ENCODE data around the gene CYB5R2. TPM values are rescaled to one million over a fixed set of nuclear protein-coding genes. Genes with fewer than 3 reads are reported as not detected.

Gene CYB5R2
- polyA plus RNA-seq (ENCODE audit: insufficient read length), result 10.6 TPM

DNA sequence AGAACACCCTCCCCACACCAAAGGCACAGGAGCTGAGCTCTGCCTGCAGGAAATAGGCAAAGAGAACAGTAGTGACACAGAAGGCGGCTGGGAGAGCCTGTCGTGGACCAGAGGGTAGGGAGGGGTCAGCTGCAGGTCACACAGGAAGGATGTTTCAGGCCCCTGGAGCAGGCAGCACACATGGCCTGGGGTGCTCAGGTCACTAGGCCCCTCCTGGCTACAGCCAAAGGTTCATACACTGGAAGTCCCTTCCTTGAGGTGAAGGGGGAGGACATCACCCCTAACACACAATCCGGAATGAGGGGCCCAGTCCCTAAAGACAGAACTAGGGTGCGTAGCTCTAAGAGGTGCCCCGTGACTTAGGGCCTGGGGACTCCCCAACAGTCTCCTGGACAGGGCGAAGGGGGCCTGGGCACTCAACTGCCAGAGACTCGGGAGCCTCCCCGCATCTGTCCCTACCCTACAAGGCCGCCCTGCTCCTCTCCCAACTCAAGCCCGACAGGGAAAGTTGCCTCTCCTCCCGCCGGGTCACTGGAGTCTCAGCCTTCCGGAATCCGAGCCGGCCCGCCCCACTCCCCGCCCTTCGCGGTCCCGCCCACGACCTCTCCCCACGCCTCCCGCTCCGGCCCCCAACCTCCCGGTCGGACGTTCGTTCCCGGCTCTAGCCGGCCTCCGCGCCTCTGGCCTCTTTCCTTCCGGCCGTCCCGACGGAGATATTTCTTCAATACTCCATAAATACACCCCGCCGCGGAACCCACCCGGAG lies at the start of gene CYB5R2:
TSS of gene CYB5R2 (minus strand) at position 541 of the 764 bp plus-strand sequence. CDS start 675 bp downstream, outside the sequence.
- DNase-seq, result peak; percentile 82

GRCh38 chr11:7714786-7715185 lies 41.5 kb upstream of the CYB5R2 start:
- no peak for DNase-seq

GRCh38 chr11:7706377-7706776 lies 33.1 kb upstream of the CYB5R2 start, which contains the start of gene OVCH2:
Gene OVCH2, minus strand, starts transcription at chr11:7706477. Its CDS starts 83 bp downstream, at chr11:7706394.
- DNase-seq, result no peak

GRCh38 chr11:7703740-7704139 lies 30.4 kb upstream of the CYB5R2 start:
- DNase-seq, result no peak

DNA sequence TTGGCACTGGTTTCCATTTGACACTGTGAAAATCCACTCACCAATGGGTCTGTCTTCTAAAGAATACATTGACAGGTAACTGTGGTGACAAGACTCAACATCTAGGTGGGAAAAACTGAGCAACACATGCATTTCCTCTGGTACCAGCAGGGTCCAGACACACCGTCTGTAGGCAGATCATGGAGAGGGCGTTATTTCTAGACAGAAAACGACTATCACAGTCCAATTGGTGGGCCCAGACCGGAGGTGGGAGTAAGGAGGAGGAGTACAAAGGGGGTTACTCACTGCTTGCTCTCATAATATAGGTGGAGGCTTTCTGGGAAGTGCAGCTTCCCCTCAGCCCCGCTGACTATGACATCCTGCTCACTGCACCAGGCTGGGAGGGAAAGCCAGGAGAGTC lies 23.1 kb upstream of the CYB5R2 start:
- no peak for DNase-seq

DNA sequence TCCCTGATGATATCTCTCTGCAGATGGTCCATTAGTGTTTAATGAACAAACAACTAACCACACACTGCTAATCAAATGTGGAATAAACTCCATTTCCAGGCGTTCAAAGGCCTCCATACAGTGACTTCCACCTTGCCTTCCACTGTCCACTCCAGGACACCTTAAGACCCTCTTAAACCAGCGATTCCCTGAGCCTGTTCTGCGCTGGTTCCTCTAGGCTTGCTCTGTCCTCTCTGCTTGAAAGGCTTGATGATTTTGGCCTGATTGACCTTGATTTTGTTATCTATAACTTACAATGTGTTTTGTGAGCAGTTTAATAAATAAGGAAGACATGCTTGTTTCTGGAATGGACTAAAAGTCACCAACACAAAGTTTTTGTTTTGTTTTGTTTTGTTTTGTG lies 20.9 kb upstream of the CYB5R2 start:
- DNase-seq, result no peak

DNA sequence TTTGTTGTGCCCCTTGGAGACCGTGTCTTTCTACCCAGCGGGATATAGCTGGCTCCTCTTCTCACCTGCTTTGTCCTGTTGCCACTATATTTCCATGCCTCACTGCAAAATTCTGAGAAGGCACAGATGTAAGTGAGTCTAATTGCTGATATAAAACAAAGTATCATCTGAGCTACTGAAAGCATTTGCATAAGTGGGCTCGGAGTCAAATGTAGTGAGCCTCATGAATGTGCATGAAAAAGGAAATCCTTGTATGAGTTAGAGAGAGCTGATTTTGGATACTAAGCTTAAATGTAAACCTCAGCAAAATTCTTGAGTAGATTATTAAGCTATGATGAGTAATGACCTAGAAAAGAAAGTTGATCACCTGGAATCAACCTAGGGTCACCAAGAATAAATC lies 19.1 kb upstream of the CYB5R2 start:
- DNase-seq, result no peak

DNA sequence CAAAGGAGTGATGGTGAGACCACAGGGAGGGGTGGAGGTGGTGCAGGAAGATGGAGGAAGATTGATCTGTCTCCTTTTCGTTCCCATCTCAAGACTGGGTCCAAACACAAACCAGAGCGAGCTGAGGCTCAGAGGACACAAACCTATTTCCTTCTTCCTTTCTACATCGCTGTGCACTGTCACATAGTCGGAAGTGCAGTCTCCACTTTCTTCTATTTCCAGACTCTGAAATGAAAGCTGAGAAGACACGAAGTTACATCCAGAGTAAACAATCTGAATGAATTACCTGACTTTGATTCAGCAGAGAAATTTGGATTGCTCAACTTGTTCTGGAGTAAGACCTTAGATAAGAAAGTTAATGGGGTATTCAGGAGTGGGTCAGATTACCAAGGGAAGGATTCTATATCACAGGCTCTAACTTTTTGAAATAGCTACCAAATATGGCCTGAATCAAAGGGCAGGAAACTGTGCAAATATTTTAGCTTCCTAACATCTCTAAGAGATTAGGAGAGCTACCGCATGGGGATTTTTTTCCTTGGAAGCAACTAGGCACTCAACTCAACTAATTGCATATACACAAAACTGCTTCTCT lies 18.6 kb upstream of the CYB5R2 start:
- DNase-seq, result no peak

DNA sequence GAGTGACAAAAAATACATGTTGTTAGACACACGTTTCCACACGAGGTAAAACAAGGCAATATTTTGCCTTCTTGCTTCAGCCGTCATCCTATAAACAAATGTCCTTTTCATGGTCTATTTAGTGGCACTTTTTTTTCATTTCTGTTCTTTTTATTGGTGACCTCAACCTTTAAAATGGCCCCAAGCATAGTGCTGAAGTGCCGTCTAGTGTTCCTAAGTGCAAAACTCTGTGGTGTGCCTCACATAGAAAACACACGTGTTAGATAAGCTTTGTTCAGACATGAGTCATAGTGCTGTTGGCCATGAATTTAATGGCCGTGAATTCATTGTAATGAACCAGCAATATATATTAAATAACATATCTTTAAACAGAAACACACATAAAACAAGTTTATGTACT lies 17.3 kb upstream of the CYB5R2 start:
- DNase-seq, result no peak

DNA sequence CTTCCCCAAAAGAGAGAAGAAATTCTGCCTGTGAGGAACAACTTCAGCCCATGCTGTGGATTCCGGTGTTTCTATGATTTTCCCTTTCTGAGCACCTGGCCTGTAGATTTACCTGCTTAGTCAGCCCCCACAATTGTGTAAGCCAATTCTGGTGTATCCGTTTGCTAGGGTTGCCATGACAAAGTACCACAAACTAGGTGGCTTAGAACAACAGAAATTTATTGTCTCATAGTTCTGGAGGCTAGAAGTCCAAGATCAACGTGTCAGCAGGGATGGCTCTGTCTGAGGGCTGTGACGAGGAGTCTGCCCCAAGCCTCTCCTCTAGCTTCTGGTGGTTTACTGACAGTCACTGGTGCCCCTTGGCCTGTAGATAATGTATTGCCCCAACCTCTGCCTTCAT lies 15.9 kb upstream of the CYB5R2 start:
- DNase-seq, result no peak

DNA sequence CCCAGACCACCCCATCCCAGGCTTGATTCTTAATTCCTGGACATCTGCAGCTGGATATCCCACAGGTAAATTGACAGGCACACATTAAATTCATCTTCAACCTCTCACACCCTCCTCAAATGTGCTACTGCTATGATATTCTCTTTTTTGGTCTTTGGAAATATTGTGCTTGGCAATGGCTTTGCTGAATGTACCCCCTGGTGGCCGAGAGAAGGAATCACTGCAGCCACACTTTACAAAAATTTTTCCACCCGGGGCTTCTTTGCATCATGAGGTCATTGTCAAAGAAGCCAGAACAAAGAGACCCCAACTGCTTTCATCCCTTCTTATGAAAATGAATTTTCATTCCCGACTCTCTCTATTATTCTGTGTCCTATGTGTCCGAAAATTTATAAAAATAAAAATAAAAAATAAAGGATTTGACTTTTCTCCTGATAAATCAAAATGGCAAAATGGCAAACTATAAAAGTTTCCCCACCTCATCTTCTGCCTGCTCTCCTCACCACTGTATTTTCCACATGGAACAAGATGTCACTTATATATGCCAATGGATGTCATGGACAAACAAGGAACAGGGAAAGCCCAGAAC lies 15.0 kb upstream of the CYB5R2 start:
- peak; percentile 26 for DNase-seq

DNA sequence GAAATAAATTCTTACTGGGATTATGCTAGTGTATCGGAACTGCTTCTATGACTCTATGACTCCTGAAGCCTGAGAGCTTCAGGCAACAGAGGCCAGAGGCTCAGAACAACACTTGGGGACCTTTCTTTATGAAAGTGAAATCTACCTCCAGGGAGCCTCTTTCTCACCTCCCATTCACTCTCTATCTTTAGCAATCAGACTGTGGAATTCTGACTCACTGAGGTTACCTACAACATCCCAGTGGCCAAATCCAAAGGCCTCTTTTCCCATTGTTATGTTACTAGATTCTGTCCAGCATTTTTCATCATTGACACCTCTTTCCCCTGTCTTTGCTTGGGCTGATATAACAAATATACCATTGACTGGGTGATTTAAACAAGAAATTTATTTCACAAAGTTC lies 14.1 kb upstream of the CYB5R2 start:
- no peak for DNase-seq

DNA sequence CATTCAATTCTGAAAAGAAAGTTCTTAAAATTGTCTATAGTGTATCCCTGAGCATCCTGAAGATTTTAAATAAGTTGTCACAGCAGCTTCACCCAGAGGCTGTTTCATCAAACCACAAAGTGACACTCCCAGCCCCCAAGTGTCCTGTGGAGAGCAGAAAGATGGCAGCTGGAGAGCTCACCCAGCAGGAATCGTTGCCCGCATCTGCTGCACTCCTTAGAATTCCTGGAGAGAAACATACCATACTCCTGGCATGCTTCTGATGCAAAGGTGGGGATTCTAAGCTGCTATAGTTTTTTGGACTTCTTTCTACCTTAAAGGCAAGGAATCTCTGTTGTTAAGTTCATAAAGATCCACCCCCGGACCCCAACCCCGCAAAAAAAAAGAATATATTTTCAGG lies 13.5 kb upstream of the CYB5R2 start:
- no peak for DNase-seq

DNA sequence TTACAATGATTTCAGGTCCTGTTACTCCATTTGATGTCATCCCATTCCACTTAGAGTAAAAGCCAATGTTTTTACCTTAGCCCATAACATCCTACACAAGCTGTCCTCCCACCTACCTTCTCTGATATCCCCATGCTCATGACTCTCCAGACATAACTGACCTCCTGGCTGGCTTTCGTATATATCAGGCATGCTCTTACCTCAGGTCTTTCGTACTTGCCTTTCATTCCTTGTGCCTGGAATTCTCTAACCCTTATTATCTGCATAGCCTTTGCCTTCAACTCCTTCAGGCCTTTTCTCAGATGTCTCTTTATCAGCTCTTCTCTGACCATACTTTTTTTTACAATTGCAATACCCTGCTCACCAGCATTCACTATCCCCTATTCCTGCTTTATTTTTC lies 10.3 kb upstream of the CYB5R2 start:
- no peak for DNase-seq

DNA sequence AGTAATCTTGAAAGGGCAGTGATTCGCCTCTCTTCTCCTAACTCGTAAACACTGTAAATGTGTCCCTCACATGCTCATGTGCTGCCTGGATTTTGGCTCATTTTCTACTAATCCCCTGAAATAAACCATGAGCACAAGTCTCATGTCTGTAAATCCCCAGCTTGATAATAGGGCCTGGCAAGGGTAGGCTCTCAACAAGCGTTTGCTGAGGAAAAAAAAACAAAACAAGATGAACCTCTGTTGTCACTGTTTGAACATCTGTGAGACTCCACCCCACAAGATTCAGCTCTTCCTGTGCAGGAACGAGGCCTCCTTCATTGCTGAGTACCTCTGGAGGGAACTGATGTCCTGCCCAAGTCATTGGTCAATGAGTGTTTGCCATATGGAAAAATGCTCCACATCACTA lies 4.5 kb upstream of the CYB5R2 start:
- DNase-seq, result no peak

- DNase-seq, result no peak
These were observed 3.8 kb upstream of the CYB5R2 start for GRCh38 chr11:7677071-7677470.

DNA sequence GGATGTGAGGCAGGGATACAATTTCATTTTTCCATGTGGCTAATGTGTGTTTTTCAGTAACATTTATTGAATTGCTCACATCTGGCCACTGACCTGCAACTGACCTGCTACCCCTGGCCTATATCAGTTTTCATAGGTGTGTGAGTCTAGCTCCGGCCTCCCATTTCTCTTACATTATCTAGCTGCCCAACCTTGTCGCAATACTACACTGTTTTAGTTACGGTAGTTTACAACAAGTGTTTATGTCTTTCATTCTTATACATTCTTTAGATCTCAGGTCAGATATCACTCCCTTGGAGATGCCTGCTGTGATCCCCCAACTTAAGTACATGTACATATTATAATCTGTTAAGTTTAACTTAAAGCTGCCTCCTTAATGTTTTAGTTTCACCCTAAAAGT lies 2.3 kb upstream of the CYB5R2 start:
- no peak for DNase-seq

DNA sequence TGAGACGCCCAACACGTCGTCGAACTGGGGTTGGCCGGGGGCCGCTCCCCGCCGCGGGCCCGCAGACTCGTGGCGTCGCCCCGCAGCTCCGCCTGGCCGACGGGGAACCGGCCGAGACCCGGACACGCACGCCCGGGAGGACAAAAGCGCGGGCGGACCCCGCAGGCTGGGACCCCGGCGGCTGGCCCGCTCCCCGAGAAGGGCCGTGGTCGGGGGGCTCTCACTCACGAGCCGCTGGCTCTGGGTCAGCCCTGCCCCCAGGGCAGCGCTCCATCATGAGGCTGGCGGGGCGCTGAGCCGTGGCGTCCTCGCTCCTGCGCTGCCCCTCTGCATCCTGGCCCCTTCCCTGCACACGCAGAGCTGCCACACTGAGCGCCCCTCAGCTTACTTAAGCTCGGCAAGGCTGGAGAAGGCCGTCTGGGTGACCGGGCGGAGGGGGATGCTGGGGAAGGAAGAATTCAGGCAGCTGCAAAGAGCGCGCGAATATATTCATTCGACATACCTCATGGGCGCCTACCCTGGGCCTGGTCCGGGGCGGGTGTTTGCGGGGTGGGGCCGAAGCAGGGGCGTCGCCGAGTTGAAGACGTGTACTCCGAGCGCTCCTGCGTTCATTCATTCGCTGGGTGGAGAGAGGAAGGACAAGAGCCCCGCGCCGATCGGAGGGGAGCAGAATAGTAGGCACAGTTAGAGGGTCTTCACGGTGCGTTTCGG lies 579 bp upstream of the CYB5R2 start:
- peak; percentile 45 for DNase-seq

GRCh38 chr11:7672276-7672959 lies 882 bp downstream of the CYB5R2 start:
- no peak for DNase-seq

DNA sequence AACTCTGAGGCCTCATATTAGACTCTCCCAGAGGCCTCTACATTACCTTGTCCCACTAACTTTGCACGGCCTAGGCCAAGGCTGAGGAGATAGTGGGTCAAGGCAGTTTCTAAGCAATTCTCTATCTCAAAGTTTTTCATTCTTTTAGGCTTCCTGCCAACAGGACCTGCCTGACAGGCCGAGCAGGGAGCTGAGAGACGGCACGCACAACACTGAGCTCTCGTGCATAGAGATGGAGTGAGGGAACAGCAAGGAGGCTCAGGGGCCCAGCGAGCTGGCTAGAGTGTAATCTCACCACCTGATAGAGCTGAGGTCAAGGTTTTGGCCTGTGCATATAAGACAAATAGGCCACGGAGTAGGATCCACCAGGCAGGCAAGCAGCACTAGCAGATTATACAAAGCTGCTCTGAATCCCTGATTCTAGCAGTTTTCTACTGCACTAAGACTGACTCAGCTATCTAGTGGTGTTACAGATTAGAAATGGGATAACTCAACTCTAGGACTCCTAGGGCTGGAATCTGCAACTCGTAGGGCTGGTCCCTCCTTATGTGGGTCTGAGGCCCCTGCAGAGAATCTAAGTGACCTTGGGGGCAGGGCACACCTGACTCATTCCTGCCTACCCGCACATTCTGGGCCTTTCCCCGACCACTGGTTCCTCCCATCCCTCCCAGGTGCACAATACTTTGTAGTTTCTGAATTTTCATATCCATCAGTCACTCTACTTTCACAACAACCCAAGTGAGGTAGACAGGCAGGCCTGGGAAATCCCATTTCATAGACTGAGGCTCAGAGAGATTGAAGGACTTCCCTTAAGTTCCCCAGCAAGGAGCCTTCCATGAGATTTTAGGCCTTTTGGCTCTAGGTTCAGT lies 1.7 kb downstream of the CYB5R2 start:
- DNase-seq, result no peak

GRCh38 chr11:7670641-7671040 lies 2.7 kb downstream of the CYB5R2 start:
- DNase-seq, result no peak

DNA sequence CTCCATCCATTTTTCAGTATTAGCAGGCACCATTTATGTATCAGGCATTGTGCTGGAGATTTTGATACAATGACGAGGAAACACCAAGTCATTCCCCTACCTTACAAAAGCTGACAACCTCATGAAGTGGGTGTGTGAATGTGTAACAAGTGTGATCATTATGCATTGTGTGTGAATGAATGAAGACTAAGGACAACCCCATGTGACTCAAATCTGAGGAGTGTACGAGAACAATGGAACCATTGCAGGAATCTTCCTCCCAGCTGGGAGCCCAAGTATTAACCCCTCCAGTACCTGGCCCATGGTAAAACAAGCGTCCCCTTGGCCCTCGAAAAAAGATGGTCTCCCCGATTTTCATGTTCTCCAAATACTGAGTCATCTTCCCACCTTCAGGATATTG lies 4.4 kb downstream of the CYB5R2 start:
- no peak for DNase-seq
